ENCODE results near the gene MTG2.

DNA sequence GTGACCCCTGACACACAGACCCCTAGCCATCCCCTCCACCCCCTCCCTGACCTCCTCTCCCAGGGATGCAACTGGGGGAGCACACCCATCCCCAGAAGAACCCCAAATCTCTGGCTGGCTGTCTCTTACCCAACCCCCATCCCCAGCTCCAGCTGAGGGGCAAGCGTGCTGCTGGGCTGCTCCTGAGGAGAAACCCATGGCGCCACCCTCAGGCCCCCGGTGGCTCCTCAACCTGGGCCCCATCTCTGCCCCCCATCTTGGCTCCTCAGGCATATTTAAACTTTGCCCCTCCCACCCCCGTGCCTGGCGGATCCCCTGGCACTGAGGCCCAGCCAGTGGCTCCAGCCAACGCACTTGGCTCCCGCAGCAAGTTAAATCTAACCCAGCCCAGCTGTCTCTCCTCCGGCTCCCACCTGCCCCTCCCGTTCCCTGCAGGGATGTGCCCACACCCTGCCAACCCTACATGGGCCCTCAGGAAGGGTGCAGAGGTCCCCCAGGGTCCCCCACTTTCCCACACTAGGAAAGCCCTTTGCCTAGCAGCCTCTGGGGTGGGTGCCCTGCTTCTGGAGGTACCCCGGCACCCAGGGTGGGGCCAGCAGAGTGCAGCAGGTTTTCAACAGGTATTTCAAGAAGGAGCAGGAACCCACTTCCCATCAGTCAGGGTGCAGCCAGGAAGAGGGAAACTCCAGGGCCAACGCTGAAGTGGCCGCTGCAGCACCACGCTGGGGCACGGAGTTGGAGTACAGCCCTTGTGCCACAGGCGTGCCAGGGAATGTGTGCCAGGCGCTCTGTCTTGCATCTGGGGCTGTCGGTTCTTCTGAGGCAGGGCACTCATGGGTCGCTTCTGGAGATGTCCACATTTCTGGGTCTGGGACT, 50.2 kb downstream of the MTG2 start:
- TF ChIP-seq, protein P1, sequence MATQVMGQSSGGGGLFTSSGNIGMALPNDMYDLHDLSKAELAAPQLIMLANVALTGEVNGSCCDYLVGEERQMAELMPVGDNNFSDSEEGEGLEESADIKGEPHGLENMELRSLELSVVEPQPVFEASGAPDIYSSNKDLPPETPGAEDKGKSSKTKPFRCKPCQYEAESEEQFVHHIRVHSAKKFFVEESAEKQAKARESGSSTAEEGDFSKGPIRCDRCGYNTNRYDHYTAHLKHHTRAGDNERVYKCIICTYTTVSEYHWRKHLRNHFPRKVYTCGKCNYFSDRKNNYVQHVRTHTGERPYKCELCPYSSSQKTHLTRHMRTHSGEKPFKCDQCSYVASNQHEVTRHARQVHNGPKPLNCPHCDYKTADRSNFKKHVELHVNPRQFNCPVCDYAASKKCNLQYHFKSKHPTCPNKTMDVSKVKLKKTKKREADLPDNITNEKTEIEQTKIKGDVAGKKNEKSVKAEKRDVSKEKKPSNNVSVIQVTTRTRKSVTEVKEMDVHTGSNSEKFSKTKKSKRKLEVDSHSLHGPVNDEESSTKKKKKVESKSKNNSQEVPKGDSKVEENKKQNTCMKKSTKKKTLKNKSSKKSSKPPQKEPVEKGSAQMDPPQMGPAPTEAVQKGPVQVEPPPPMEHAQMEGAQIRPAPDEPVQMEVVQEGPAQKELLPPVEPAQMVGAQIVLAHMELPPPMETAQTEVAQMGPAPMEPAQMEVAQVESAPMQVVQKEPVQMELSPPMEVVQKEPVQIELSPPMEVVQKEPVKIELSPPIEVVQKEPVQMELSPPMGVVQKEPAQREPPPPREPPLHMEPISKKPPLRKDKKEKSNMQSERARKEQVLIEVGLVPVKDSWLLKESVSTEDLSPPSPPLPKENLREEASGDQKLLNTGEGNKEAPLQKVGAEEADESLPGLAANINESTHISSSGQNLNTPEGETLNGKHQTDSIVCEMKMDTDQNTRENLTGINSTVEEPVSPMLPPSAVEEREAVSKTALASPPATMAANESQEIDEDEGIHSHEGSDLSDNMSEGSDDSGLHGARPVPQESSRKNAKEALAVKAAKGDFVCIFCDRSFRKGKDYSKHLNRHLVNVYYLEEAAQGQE (tag by site-specific recombination; IDR thresholded peaks at IDR 0.05): no peak
- TF ChIP-seq ZFP37 (tag by site-specific recombination; IDR thresholded peaks at IDR 0.05) (no peak), ZFP3 (tag by site-specific recombination; IDR thresholded peaks at IDR 0.05; ENCODE audit: low read depth) (no peak), RBAK (tag by site-specific recombination; IDR thresholded peaks at IDR 0.05) (no peak), ZNF544 (tag by site-specific recombination; IDR thresholded peaks at IDR 0.05) (no peak), CTCF (tag by site-specific recombination; IDR thresholded peaks at IDR 0.05) (no peak), YY1 (tag by site-specific recombination; IDR thresholded peaks at IDR 0.05) (no peak), ZNF664 (tag by site-specific recombination; IDR thresholded peaks at IDR 0.05) (no peak), ZBTB11 (tag by site-specific recombination; conservative IDR thresholded peaks at IDR 0.05; ENCODE audit: low read depth) (no peak)
